SK-N-MC (cell line): ENCODE results near the gene PLA1A.

Experiments used
- DNase-seq: peaks from one replicate; pipeline ENCODE4 v3.0.0-alpha.2; 2011; ENCODE audit warnings: low read depth, low spot score
- H3K27ac ChIP-seq: fragments of 200-600 bp; sonication (generic); 2 replicates; pipeline ENCODE4 v1.5.1; 2016; ENCODE audit warnings: mixed run types
- H3K36me3 ChIP-seq: fragments of 200-600 bp; sonication (generic); 2 replicates; pipeline ENCODE4 v1.6.1; 2017; ENCODE audit warnings: antibody characterized with exemption, low read length, mixed read lengths; ENCODE audit not compliant: insufficient read depth
- H3K4me3 ChIP-seq: fragments of 200-600 bp; sonication (generic); 2 replicates; pipeline ENCODE4 v1.5.1; 2016
- H3K9ac ChIP-seq: fragments of 200-600 bp; sonication (generic); 2 replicates; pipeline ENCODE4 v1.8.0; 2017; ENCODE audit warnings: mixed run types, mixed read lengths; ENCODE audit not compliant: insufficient read length
- H3K9me3 ChIP-seq: fragments of 200-600 bp; sonication (generic); 2 replicates; pipeline ENCODE4 v1.6.1; 2017; ENCODE audit warnings: low read depth, mild to moderate bottlenecking, antibody characterized with exemption, low read length, moderate library complexity, mixed read lengths
- EZH2 ChIP-seq: fragments of 200-600 bp; sonication (generic); IDR thresholded peaks from one replicate; pipeline ENCODE4 v1.6.1; 2017; ENCODE audit warnings: antibody characterized with exemption
- FOXP2 ChIP-seq: optimal IDR thresholded peaks from 2 replicates; pipeline ENCODE3; 2011; ENCODE audit warnings: mild to moderate bottlenecking, moderate library complexity; ENCODE audit not compliant: insufficient read depth; ENCODE audit errors: extremely low read length, control extremely low read depth
- POLR2AphosphoS5 ChIP-seq: IDR thresholded peaks from 2 replicates; pipeline ENCODE4 v1.6.1; 2012; ENCODE audit warnings: mild to moderate bottlenecking, low read depth, low read length, borderline replicate concordance

Gene PLA1A

GRCh38 chr3:119628816-119629445, 31.2 kb downstream of the PLA1A start:
- H3K27ac ChIP-seq = no peak overlapping the region
- H3K9ac ChIP-seq = no peak overlapping the region
- no peaks in the 10 kb centered on the region for H3K36me3 ChIP-seq
- DNase-seq = no peak
- TF ChIP-seq POLR2AphosphoS5 = no peak
- no peak for TF ChIP-seq FOXP2
- no peak for TF ChIP-seq EZH2
- H3K9me3 ChIP-seq = no peaks in the 10 kb centered on the region
- H3K4me3 ChIP-seq = no peak overlapping the region

- no peak for DNase-seq
- H3K9ac ChIP-seq = no peak overlapping the region
These were observed 32.6 kb downstream of the PLA1A start for GRCh38 chr3:119630128-119630879.

GRCh38 chr3:119630880-119631329, 33.2 kb downstream of the PLA1A start:
- no peak for DNase-seq
- Histone ChIP-seq H3K9ac (no peak overlapping the region), H3K36me3 (no peaks in the 10 kb centered on the region), H3K4me3 (no peak overlapping the region), H3K27ac (0 out of 2 replicates have a peak overlapping the region, but pooled peaks have one; percentile 5), H3K9me3 (no peaks in the 10 kb centered on the region)
- TF ChIP-seq POLR2AphosphoS5 = no peak
- no peak for TF ChIP-seq FOXP2
- no peak for TF ChIP-seq EZH2

More at GRCh38 chr3:119630128-119630879, 32.6 kb downstream of the PLA1A start:
- Histone ChIP-seq H3K9me3 (no peaks in the 10 kb centered on the region), H3K4me3 (no peak overlapping the region), H3K27ac (0 out of 2 replicates have a peak overlapping the region, but pooled peaks have one; percentile 5), H3K36me3 (no peaks in the 10 kb centered on the region)
- TF ChIP-seq FOXP2 = no peak
- no peak for TF ChIP-seq EZH2
- no peak for TF ChIP-seq POLR2AphosphoS5

GRCh38 chr3:119631516-119631915, 33.8 kb downstream of the PLA1A start:
- TF ChIP-seq EZH2 (no peak), FOXP2 (no peak), POLR2AphosphoS5 (no peak)
- Histone ChIP-seq H3K9ac (no peak overlapping the region), H3K27ac (no peak overlapping the region), H3K9me3 (no peaks in the 10 kb centered on the region), H3K4me3 (no peak overlapping the region), H3K36me3 (no peaks in the 10 kb centered on the region)
- no peak for DNase-seq

GRCh38 chr3:119632216-119632615, 34.5 kb downstream of the PLA1A start:
- H3K9ac ChIP-seq = no peak overlapping the region
- no peak overlapping the region for H3K27ac ChIP-seq
- no peaks in the 10 kb centered on the region for H3K36me3 ChIP-seq
- TF ChIP-seq EZH2 (no peak), FOXP2 (no peak), POLR2AphosphoS5 (no peak)
- no peaks in the 10 kb centered on the region for H3K9me3 ChIP-seq
- no peak overlapping the region for H3K4me3 ChIP-seq
- no peak for DNase-seq

- no peak overlapping the region for H3K4me3 ChIP-seq
- no peak for TF ChIP-seq EZH2
- TF ChIP-seq POLR2AphosphoS5 = no peak
- TF ChIP-seq FOXP2 = no peak
- no peaks in the 10 kb centered on the region for H3K9me3 ChIP-seq
These were observed 35.1 kb downstream of the PLA1A start for GRCh38 chr3:119632829-119633228.

GRCh38 chr3:119635719-119636118, 38.0 kb downstream of the PLA1A start:
- TF ChIP-seq POLR2AphosphoS5 (no peak), FOXP2 (no peak), EZH2 (no peak)

More at GRCh38 chr3:119632829-119633228, 35.1 kb downstream of the PLA1A start:
- no peak for DNase-seq
- no peak overlapping the region for H3K27ac ChIP-seq
- no peaks in the 10 kb centered on the region for H3K36me3 ChIP-seq
- H3K9ac ChIP-seq = no peak overlapping the region

GRCh38 chr3:119636249-119636648, 38.6 kb downstream of the PLA1A start:
- no peak overlapping the region for H3K27ac ChIP-seq
- no peaks in the 10 kb centered on the region for H3K36me3 ChIP-seq
- H3K9me3 ChIP-seq = no peaks in the 10 kb centered on the region
- no peak overlapping the region for H3K9ac ChIP-seq
- H3K4me3 ChIP-seq = no peak overlapping the region
- TF ChIP-seq EZH2 (no peak), FOXP2 (no peak), POLR2AphosphoS5 (no peak)
- no peak for DNase-seq

More at GRCh38 chr3:119635719-119636118, 38.0 kb downstream of the PLA1A start:
- no peaks in the 10 kb centered on the region for H3K9me3 ChIP-seq
- DNase-seq = no peak
- H3K9ac ChIP-seq = no peak overlapping the region
- no peaks in the 10 kb centered on the region for H3K36me3 ChIP-seq
- H3K27ac ChIP-seq = no peak overlapping the region
- H3K4me3 ChIP-seq = no peak overlapping the region
